Femur (tissue), 1 donor: ENCODE data around the gene POP4.
A peak's percentile ranks its signal among the peaks of the same experiment; 100 is the strongest.
"Not testable (repeated sequence)": the region's sequence is repeated elsewhere in the genome, so short reads cannot be mapped to it uniquely, and the experiment has no call there.

Source experiments
- DNase-seq: peaks from one replicate; pipeline ENCODE4 v3.0.0-alpha.2; 2017

Gene POP4, protein sequence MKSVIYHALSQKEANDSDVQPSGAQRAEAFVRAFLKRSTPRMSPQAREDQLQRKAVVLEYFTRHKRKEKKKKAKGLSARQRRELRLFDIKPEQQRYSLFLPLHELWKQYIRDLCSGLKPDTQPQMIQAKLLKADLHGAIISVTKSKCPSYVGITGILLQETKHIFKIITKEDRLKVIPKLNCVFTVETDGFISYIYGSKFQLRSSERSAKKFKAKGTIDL

DNA sequence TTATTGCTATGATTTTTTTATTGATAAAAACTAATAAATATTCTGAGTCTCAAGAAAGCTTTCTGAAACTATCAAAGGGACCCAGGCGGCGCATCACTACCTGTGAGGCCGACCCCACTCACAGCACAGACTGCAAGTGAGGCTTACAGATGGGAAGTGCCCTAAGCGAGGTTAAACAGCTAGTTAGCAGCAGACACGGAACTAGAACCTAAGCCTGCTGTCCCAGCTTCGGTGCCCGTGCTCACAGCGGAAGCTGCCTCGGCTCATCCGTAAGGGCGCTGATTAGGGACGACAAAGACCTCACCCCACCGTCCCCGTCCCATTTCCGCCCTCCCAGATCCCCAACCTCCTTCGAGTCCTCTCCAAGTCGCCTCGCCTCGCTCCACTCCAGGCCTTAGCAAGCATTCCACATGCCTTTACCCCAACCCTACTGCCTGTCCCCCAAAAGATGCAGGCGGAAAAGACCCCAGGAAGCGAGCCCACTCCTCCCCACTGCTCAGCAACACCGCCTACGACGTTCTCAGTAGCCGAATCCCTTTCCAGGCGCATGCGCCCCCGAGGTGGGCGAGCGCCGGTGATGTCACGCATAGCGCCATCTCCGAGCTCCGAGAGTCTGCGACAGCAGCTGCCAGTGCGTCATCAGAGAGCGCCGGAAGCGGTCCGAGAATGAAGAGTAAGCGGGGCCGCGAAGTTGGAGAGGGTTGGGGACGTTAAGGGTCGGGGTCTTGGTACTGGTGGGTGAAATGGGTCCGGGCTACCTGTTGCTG is at the start of gene POP4:
Gene POP4 (plus strand): TSS at position 631 of the 767 bp plus-strand sequence. CDS start 36 bp downstream, at position 667.
- peak; percentile 98 for DNase-seq

DNA sequence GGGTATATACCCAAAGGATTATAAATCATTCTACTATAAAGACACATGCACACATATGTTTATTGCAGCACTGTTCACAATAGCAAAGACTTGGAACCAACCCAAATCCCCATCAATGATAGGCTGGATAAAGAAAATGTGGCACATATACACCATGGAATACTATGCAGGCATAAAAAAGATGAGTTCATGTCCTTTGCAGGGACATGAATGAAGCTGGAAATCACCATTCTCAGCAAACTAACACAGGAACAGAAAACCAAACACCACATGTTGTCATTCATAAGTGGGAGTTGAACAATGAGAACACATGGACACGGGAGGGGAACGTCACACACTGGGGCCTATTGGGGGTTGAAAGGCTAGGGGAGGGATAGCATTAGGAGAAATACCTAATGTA is 47.0 kb upstream of the POP4 start:
- not testable (repeated sequence) for DNase-seq

DNA sequence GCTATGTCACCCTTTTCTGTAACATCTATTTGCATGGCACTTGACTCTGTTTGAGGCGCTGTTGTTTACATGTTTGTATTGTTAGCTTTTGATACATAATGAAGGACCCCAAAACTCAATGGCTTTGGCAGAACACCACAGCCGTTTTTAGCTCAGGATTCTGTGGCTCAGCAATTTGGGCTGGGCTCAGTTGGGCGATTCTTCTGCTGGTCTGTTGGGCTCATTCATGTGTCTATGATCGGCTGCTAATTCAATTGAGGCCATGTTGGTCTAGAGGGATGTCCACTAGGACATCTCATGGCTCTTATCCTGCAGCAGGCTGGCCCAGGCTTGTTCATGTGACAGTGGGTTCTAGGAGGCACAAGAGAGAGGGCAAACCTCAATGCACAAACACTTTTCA is 46.3 kb upstream of the POP4 start:
- no peak for DNase-seq

DNA sequence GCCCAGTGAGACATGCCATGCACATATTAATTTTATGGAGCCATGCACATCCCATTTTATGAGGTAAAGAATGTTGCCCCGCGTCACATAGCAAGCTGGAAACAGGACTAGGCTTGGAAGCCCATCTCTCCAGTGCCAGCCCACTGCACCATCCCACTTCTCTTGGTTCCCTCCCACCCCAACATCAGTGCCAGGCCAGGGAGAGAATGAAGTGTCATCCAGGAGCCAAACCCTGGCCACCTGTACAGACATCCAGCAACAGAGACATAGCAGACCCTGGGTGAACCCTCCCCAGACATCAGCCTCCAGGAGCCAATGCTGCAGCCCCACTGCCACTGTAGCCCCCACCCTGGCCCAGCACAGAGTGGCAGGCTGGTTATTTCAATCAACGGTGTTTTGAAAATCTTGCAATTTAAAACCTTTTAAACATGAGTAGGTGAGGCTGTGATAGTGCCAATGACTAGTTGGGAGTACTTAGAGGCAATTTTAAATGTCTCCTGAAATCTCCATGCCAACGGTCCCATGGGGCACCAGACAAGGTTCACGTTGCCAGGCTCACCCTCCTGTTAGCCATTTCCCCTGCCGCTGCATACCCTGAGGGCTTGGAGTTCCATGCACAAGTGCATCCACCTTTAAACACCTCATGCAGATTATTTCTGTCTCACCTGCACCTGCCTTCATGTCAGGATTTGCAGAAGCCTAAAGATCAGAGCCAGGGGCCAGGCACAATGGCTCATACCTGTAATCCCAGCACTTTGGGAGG is 45.6 kb upstream of the POP4 start:
- DNase-seq, result no peak

DNA sequence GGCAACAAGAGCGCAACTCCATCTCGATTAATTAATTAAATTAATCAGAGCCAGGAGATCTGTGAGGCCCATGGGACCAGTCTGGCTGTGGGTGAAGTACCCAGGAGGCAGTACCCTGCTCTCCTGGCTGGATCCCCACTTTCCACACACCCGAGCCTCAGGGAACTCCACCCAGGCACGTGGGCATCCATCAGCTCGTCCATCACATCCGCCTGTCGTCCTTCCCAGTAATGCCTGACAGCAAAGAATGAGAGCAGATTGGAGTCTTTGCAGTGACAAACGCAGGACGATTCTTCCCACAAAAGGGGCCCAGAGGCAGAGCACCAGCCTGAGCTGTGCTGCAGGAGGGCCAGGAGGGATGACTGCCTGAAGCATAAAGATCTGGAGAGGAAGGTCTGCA is 44.5 kb upstream of the POP4 start:
- DNase-seq, result no peak

DNA sequence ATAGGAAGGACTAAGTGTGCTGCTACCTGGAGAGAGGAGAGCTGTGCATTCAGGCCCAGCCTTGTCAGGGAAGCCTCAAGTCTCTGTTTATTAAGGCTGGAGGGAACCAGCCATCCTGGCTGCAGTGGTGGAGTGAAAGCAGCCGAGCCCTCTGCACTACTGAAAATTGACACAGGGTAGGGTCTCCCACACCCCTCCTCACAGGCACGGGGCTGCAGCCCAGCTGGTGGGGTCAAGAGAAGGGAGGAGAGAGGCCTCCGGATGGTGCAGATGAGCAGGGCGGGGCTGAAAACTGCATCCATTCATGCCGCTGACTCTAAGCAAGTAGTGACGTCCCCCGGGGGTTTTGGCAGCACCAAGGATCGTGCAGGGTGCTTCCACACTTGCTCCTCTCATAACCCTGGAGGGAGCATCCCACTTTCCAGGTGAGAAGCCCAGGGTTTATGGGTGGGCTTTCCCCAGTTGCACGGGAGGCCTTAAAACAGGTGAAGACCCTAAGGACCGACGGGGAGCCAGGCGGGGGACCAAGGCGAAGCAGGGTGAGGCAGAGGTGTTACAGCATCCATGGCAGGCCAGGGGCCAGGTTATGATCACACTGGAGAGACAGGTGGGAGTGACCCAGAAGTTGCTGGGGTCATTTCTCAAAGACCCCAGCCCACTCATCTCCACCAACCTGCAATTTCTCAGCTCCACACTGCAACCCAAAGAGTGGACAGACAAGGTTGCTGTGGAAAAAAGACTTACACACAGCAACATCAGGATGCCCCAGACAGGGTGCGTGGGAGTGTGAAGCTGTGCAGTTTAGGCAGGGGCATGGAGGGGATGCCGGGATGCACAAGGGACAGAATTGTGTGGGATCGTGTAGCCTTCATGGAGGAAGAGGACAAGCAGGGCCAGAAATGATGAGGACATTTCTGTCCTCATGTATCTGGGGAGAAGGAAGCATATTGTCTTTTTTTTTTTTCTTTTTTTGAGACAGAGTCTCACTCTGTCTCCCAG is 43.5 kb upstream of the POP4 start:
- no peak for DNase-seq

DNA sequence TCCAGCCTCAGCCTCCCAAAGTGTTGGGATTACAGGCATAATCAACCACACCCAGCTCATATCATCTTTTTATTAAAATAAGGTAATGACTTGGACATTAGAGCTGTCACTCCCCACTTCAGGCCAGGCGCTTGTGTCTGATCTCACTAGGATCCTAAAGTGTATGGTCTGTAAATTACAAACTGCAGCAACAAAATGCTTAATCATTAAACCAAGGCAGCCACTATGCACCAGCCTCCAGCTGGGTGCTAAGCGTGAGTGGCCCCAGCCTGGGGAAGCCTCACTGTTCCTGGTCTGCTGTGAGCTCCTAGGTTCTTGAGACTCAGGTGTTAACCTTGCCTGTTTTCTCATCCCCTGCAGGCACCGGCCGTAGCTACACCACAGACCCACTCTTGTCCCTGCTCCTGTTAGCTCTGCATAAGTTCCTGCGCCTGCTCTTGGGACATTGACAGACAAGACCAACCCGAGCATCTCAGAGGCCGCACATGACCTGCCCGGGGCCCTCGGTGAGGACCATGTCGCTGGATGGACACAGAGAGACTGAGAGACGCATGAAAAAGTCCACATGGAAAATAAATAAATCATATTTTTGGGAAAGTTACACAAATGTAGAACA is 42.5 kb upstream of the POP4 start:
- DNase-seq, result no peak

DNA sequence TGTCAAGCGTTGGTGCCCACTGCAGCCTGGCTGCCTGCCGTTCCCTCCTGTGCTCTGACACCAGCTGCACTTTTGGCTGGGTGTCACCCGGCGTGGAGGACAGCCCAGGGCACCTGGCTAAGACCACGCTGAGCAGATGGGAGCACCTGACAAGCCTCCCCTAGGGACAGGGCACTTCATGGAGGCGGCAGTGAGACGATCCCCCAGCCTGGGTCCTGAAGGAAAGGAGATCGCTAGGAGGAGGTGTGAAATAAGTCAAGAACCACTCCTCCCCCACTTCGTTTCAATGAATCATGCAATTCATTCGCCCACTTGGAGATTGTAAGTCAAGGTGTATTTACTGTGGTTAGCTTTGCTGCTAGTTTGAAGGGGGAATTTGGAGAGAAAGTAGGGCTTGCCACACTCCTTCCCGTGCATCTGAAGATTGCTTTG is 41.5 kb upstream of the POP4 start:
- no peak for DNase-seq

DNA sequence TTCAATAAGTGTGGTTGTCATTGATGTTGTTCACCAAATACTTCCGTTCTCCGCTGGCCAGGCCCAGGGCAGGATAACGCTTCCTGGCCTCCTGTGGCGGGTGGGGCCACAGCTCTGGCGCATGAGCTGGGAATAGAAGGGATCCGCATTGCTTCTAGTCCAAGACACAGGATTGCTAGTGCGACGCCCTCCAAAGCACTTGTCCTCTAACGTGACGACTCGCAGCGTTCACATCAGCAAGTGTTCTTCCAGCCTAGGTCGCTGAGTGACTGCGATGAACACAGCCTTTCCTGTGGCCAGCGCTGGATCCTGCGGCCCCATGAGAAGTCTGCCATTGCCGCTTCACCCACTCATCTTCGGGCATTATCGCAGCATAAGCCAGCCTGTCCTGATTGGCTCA is 40.9 kb upstream of the POP4 start:
- no peak for DNase-seq

DNA sequence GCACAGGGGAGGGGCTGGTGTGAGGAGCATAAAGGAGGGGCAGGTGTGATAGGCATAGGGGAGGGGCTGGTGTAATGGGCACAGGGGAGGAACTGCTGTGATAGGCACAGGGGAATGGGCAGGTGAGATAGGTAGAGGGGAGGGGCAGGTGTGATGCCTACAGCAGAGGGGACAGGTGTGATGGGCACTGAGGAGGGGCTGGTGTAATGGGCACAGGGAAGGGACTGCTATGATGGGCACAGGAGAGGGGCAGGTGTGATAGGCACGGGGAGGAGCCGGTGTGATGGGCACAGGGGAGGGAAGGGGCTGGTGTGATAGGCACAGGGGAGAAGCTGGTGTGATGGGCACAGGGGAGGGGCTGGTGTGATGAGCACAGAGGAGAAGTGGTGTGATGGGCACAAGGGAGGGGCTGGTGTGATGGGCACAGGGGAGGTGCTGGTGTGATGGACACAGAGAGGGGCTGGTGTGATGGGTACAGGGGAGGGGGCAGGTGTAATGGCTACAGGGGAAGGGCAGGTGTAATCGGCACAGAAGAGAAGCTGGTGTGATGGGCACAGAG is 39.5 kb upstream of the POP4 start:
- DNase-seq, result no peak

DNA sequence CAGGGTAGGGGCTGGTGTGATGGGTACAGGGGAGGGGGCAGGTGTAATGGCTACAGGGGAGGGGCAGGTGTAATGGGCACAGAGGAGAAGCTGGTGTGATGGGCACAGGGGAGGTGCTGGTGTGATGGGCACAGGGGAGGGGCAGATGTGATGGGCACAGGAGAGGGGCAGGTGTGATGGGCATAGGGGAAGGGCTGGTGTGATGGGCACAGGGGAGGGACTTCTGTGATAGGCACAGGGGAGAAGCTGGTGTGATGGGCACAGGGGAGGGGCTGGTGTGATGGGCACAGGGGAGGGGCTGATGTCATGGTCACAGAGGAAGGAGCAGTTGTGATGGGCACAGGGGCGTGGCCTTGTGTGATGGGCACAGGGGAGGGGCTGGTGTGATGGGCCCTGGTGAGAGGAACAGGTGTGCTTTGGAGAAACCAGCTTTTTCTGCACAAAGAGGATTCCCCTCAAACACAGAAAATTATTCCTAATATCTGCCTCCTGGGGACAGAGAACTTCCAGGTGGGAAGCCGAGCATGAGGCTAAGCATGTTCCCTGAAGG is 38.6 kb upstream of the POP4 start:
- DNase-seq, result no peak

DNA sequence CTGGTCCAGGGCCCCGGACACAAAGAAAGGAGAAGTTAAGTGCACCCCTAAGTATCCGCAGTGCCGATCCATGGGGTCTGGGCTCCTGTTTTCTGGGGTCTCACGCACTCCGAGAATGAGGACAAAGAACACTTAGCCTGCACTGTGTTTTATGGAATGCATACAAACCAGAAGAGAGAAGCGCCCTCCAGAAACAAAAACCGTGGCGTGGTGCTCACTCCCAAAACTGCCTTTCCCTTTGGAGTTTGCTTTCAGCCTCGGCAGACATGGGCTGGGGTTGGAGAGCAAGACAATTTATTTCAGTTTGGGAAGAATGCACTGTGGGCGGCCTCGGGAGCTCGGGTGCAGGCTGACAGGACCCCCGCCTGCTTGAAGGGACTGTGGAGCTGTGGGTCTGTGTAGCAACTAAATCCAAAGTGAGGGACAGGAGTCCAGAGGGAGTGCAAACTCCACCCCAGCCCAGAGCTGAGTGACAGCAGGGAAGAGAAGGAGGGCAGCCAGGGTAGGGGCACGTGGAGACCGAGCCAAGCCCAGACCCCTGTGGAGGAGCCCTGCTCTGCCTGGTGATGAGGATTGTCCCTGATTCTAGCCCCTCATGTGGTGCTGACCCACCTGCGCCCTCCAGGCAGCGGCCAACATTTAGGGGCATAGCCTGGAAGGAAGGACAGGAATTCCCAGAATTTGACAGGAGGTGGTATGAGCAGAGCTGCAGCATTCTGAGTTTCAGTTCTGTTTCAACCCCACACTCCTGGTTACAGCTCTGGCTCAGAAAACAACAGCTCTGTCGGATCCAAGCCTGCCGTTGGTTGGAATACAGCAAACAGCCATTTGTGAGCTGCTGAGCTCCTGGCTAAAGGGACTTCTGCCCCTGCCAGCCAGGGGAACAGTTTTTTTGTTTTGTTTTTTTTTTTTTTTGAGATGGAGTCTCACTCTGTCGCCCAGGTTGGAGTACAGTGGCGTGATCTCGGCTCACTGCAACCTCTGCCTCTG is 37.8 kb upstream of the POP4 start:
- no peak for DNase-seq

DNA sequence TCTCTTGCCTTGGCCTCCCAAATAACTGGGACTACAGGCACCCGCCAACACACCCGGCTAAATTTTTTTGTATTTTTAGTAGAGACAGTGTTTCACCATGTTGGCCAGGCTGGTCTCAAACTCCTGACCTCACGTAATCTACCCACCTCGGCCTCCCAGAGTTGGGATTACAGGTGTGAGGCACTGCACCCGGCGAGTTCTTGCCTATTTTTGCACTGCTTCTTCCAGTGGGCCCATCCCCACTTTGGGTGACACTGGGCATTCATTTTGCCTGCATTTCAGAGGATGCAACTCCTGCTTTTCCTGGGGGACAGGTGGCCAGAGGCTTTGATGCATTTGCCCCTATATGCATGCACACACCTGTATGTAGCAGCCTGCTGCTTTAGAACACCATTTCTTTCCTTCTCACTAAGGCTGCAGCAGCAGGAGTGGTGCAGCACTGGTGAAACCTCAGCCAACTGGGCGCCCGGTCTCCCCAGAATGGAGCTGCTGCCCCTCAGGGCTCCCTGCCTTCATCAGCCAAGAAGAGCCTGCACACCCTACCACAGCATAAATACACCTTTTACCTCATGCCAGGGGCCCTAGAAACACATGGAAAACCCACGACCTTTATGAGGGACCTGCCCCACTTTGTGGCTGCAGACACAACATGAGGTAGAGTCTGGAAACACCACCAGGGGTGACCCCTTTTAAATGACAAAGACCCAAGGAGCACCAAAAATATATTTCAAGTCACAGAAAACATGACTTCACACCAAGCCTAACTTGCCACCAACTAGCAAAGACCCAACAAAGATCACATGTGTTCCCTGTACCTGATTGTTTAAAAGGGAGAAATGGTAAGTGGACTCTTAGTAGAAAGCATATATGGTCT is 36.8 kb upstream of the POP4 start:
- DNase-seq, result no peak

DNA sequence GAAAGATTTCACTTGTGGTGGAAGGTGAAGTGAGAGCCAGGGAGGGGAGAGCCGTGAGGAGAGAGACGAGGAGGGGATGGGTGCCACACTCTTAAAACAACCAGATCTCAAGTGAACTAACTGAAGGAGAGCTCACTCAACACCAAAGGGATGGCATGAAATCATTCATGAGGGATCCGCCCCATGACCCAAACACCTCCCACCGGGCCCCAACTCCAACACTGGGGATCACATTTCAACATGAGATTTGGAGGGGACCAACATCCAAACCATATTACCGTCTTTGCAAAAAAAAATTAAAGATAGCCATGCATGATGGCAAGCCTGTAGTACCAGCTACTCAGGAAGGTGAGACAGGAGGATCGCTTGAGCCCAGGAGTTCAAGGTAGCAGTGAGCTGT is 34.9 kb upstream of the POP4 start:
- no peak for DNase-seq

DNA sequence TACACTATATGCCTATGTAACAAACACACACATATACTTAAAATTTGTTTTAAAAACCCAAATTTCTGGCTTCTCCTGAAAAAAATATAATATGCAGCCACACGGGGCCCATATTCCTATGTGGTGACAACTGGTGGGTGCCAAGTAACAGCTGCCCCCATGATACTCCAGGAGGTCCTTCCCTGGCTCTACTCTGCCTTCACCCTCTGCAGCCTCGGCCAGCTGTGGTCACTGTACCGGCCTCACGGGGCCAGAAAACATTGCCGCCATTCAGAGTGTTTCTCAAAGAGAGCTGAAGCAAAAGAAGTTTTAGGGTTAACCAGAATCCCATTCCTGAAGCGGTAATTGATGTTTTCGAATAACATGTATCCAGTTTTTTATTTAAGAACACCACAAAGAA is 32.6 kb upstream of the POP4 start:
- DNase-seq, result no peak

DNA sequence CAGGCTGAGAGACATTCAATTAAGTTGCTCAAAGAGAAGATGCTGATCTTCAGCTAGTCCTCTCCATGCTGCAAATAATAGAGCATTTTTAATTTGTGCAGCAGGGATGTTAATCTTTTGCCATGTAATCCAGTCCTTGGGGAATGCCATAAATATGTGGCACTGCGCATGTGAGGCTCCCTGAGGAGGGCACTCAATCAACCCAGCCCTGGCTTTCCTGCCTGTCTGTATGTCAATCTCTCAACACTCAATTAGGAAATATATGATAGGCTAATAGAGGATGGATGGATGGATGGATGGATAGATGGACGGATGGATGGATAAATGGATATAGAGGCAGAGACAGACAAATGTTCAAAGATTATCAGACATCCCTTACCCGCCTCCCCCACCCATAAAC is 31.6 kb upstream of the POP4 start:
- no peak for DNase-seq

DNA sequence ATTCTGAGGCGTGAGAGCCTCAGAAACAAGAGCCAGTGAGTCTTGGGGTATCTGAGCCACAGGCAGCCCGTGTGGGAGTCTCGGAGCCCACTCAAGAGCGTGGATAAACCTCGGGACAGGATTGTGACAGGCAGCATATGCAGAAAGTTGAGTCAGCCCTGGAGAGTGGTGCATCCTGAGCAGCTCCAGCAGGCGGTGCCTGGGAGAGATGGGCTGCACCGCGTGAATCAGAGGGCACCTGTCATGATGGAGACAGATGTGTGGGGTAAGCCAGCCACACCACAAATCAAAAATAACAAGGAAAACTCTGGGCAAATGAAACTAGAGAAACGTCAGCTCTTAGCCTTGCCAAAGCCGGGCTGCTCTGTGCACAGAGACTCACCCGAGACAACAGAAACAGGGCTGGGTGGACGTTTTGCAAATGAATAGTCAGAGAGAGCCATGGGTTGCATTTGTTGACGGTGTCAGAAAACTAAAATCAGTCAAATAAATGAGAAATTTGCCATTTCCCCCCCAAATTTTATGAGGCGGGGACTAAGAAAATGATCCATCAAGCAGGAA is 30.0 kb upstream of the POP4 start:
- no peak for DNase-seq

DNA sequence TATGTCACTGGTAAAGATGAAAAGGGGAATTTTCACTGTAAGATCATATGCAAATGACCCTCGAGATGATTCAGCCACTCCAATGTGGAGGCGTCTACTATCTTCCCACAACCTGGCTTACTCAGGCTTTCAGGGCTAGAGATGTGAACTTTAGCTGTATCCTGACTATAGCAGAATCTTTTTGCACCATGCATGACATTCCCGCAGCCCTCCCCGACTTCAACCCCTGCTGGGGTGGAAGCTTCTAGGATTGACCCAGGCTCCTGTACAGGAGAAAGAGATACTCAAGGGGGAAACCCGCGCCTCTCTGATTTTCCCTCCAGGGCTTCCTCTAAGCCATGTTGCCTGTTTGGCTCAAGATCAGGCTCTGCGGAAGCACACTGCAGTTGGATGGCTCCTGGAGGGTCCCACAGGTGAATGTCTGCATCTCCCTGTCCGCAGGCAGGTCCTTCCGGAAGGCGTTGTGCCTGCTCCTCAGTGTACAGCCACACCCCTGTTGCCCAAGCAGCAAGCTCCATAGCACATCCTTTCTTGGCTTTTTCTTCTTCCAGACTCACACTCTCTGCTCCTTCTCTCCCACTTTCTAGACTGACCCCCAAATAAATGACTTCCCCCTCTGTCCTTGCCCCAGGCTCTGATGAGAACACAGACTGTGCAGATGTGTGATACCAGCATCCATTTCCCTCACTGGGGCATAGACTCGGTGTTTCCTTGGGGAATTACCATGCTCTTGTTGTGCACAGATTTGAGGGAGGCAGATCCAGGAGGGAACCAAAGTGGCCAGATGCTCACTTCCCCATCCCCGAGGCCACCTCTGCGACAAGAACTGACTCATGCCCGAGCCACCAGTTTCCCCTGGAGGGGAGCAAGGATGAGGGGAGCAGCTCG is 29.1 kb upstream of the POP4 start:
- no peak for DNase-seq
